HG03108 (cell line): ENCODE measurements around the gene KIF18B.

Source experiments
- ATAC-seq: cut with Tn5 transposase; IDR thresholded peaks from one replicate; pipeline ENCODE4 v1.9.1; 2021; ENCODE audit warnings: moderate library complexity; ENCODE audit not compliant: unreplicated experiment

The KIF18B gene

DNA sequence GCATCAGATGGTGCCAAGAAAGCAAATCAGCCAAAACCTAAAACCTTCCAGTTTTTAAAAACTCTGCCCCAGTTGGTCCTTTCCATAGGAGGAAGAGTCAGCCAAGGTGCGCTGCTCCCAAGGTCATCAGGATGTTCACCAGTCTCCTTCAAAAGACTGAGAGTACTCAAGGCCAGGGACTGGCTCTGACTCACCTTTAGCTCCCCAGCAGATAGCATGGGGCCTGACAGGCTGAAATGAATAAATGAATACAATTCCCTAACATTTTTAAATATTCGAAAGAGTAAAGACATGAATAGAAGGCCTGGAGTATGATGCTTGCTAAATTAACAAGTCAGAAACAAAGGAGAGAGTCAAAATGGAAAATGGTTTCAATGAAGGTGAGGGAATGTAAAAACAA, 67.5 kb downstream of the KIF18B start:
- ATAC-seq: no peak

DNA sequence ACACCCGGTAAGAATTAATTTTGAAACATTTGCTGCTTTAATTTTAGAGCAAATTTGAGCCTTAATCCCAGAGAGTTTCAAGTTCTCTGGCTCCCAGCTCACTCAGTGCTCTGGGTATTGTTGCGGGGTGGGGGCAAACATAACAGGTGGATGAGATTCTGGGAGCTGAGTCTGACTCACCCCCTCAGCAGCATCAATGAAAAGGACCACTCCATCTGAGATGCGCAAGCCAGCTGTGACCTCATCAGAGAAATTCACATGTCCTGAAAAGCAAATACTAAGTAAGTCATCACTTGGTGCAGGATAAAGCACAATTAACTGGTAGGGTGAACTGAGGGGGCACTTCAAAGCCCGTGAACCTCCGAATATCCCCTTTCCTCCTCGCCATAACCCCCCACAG, 68.2 kb downstream of the KIF18B start:
- ATAC-seq: no peak

DNA sequence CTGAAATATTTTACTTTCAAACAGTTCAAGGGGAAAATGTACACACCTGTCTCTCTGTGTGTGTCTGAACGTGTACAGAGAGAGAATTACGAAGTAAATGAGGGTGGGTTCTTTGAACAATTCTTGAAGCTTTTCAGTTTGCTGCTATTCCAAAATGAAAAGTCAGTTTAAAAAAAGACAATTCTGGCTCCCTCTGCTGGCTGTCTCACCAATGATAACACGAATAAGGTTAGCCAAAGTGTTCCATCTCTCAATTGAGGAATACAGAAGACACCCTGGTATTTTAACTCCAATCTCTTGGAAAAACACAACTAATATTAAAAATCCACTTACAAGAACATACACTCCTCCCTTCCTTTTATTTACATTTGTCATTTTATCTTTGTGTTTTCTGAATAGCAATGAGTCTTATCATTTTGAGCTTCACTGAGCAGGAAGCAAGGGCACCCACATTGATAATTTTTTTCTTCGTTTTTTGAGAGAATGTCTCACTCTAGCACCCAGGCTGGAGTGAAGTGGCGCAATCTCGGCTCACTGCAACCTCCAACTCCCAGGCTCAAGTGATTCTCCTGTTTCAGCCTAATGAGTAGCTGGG, 68.8 kb downstream of the KIF18B start:
- ATAC-seq: no peak

DNA sequence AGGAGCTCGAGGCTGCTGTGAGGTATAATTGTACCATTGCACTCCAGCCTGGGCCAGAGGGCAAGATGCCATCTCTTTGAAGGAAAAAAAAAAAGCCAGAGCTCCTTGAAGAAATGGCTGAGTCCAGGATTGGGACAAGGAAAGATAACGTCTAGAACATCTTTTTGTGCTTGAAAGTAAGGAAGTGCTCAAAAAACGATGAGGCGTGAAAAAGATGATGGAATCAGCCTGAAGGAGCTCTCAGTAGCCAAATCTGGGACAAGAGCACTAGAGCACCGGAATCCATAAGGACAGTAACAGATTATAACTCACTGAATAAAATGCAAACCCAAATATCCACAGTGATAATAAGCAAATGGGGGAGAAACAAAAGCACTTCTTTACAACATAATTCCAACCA, 70.5 kb downstream of the KIF18B start:
- no peak for ATAC-seq

DNA sequence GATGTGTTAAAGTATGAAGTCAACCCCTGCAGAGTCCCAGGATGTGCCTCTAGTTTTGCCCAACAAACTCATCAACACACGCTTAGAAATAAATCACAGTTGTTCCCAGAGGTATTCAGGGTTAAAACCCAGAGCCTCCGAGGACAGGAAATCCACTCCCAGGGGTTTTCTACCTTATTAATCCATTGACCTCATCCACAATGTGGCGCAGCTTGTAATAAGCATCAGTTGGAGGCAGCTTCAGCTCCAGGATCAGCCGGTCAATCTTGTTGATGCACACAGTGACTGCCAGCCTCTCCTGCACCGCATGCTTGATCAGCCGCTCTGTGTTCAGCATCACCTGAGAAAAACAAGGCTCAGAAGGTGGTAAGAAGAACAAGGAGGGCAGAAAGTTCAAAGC, 71.8 kb downstream of the KIF18B start:
- ATAC-seq: no peak
